ENCODE results near the gene C6. TPM values are rescaled to one million over a fixed set of nuclear protein-coding genes. Genes with fewer than 3 reads are reported as not detected.

C6 gene
- total and polyA plus RNA-seq, 7 donors, result 0.41 to 5.3 (median 1.9) TPM

GRCh38 chr5:41203033-41203432, 10.3 kb downstream of the C6 start:
- Histone ChIP-seq H3K27me3 (no peaks in the 10 kb centered on the region), H3K4me1 (no peaks in the 10 kb centered on the region), H3K4me3 (no peak overlapping the region), H3K9me3 (peaks cover 0 to 4% (median 2%) of the 10 kb centered on the region in 4 donors), H3K36me3 (no peaks in the 10 kb centered on the region), H3K27ac (no peak overlapping the region)
- intact Hi-C loops (cut with DNase I), result no loop called here
- DNase-seq, result no peak
- 85 to 91% methylated on average over 2 of the region's 2 CpGs for WGBS, 2 donors
- TF ChIP-seq CTCF (IDR thresholded peaks at IDR 0.05) (no peak), POLR2AphosphoS5 (IDR thresholded peaks at IDR 0.05) (no peak), EP300 (IDR thresholded peaks at IDR 0.05) (no peak), POLR2A (IDR thresholded peaks at IDR 0.05) (no peak)

- no peaks in the 10 kb centered on the region for H3K4me1 ChIP-seq
- intact Hi-C loops (cut with DNase I), result no loop called here
- no peaks in the 10 kb centered on the region for H3K36me3 ChIP-seq
- DNase-seq, result no peak
- no peak overlapping the region for H3K4me3 ChIP-seq
- H3K27ac ChIP-seq, result no peak overlapping the region
- peaks cover 0 to 4% (median 2%) of the 10 kb centered on the region in 4 donors for H3K9me3 ChIP-seq
- no peak for TF ChIP-seq POLR2AphosphoS5 (IDR thresholded peaks at IDR 0.05)
- TF ChIP-seq CTCF (IDR thresholded peaks at IDR 0.05), result no peak
- TF ChIP-seq EP300 (IDR thresholded peaks at IDR 0.05), result no peak
- no peak for TF ChIP-seq POLR2A (IDR thresholded peaks at IDR 0.05)
- no peaks in the 10 kb centered on the region for H3K27me3 ChIP-seq
- 67 to 86% methylated on average over 1 of the region's 1 CpG for WGBS, 2 donors
Measured at GRCh38 chr5:41201082-41201772, 12.1 kb downstream of the C6 start.

GRCh38 chr5:41200506-41200905, 12.8 kb downstream of the C6 start:
- no peak for DNase-seq
- Histone ChIP-seq H3K4me3 (no peak overlapping the region), H3K27ac (no peak overlapping the region), H3K36me3 (no peaks in the 10 kb centered on the region), H3K27me3 (no peaks in the 10 kb centered on the region), H3K4me1 (no peaks in the 10 kb centered on the region), H3K9me3 (peaks cover 0 to under 1% (median under 1%) of the 10 kb centered on the region in 4 donors)
- WGBS, 2 donors, result 80 to 85% methylated on average over 2 of the region's 2 CpGs
- TF ChIP-seq POLR2AphosphoS5 (IDR thresholded peaks at IDR 0.05), result no peak
- no peak for TF ChIP-seq EP300 (IDR thresholded peaks at IDR 0.05)
- no peak for TF ChIP-seq POLR2A (IDR thresholded peaks at IDR 0.05)
- TF ChIP-seq CTCF (IDR thresholded peaks at IDR 0.05), result no peak
- intact Hi-C loops (cut with DNase I), result no loop called here

- H3K4me1 ChIP-seq, result no peaks in the 10 kb centered on the region
- H3K27ac ChIP-seq, result no peak overlapping the region
- no peak for DNase-seq
- 63 to 64% methylated on average over 3 of the region's 3 CpGs for WGBS, 2 donors
- no peaks in the 10 kb centered on the region for H3K27me3 ChIP-seq
- TF ChIP-seq POLR2A (IDR thresholded peaks at IDR 0.05) (no peak), CTCF (IDR thresholded peaks at IDR 0.05) (no peak), EP300 (IDR thresholded peaks at IDR 0.05) (no peak), POLR2AphosphoS5 (IDR thresholded peaks at IDR 0.05) (no peak)
- H3K4me3 ChIP-seq, result no peak overlapping the region
- intact Hi-C loops (cut with DNase I), result no loop called here
- no peaks in the 10 kb centered on the region for H3K9me3 ChIP-seq
- H3K36me3 ChIP-seq, result no peaks in the 10 kb centered on the region
Measured at GRCh38 chr5:41199660-41200059, 13.7 kb downstream of the C6 start.

GRCh38 chr5:41196197-41196596, 17.1 kb downstream of the C6 start:
- no peak for TF ChIP-seq CTCF (IDR thresholded peaks at IDR 0.05)
- no peak for TF ChIP-seq EP300 (IDR thresholded peaks at IDR 0.05)
- no peak for TF ChIP-seq POLR2A (IDR thresholded peaks at IDR 0.05)
- TF ChIP-seq POLR2AphosphoS5 (IDR thresholded peaks at IDR 0.05), result no peak
- no peaks in the 10 kb centered on the region for H3K9me3 ChIP-seq
- H3K4me1 ChIP-seq, result no peaks in the 10 kb centered on the region
- no peaks in the 10 kb centered on the region for H3K27me3 ChIP-seq
- WGBS, 2 donors, result 93 to 96% methylated on average over 2 of the region's 2 CpGs
- H3K27ac ChIP-seq, result no peak overlapping the region
- intact Hi-C loops (cut with DNase I), result no loop called here
- DNase-seq, result no peak
- no peak overlapping the region for H3K4me3 ChIP-seq
- H3K36me3 ChIP-seq, result no peaks in the 10 kb centered on the region

Measured in sigmoid colon (tissue), 7 donors.